Fibroblast of lung (primary cell): ENCODE measurements around the gene FTO. TPM values are rescaled to one million over a fixed set of nuclear protein-coding genes. Genes with fewer than 3 reads are reported as not detected.

Source experiments
- DNase-seq, 2 donors: peaks; one replicate each; pipeline versions ENCODE4 v3.0.0 to v3.0.0-alpha.2; 2010; ENCODE audit warnings: low read depth in 2 of 2
- H2AFZ ChIP-seq: 2 replicates; pipeline ENCODE4 v1.5.1; 2012; ENCODE audit warnings: low read length, control low read depth, inconsistent platforms
- H3K27ac ChIP-seq: 2 replicates; pipeline ENCODE4 v1.5.1; 2011; ENCODE audit warnings: low read length, control low read depth; ENCODE audit not compliant: insufficient read depth
- H3K27me3 ChIP-seq: 2 replicates; pipeline ENCODE4 v1.5.1; 2011; ENCODE audit warnings: mild to moderate bottlenecking, low read length; ENCODE audit not compliant: control insufficient read depth, insufficient read depth
- H3K36me3 ChIP-seq: 2 replicates; pipeline ENCODE4 v1.5.1; 2011; ENCODE audit warnings: low read length; ENCODE audit not compliant: control insufficient read depth, insufficient read depth
- H3K4me1 ChIP-seq: 2 replicates; pipeline ENCODE4 v1.5.1; 2011; ENCODE audit warnings: low read length; ENCODE audit not compliant: control insufficient read depth, insufficient read depth; ENCODE audit errors: extremely low read depth
- H3K4me2 ChIP-seq: 2 replicates; pipeline ENCODE4 v1.5.1; 2011; ENCODE audit warnings: low read length, control low read depth; ENCODE audit not compliant: insufficient read depth; ENCODE audit errors: extremely low read depth
- H3K4me3 ChIP-seq, 4 experiments: fragments of 200-600 bp in 1 of 4; sonication (generic) in 1 of 4; replicated peaks in 1 of 4; 2 replicates each; pipeline ENCODE4 v1.5.1; 2011 to 2016; ENCODE audit warnings: low read length in 4 of 4, low read depth in 3 of 4, mild to moderate bottlenecking in 3 of 4, control low read depth in 2 of 4, inconsistent platforms in 1 of 4, mixed read lengths in 1 of 4; ENCODE audit not compliant: insufficient read depth in 1 of 4; ENCODE audit errors: control extremely low read depth in 1 of 4
- H3K79me2 ChIP-seq: 2 replicates; pipeline ENCODE4 v1.5.1; 2012; ENCODE audit warnings: mild to moderate bottlenecking, low read length, inconsistent platforms; ENCODE audit not compliant: control insufficient read depth, insufficient read depth
- H3K9ac ChIP-seq: 2 replicates; pipeline ENCODE4 v1.5.1; 2011; ENCODE audit warnings: mild to moderate bottlenecking, low read length, control low read depth; ENCODE audit not compliant: insufficient read depth
- H3K9me3 ChIP-seq: 2 replicates; pipeline ENCODE4 v1.5.1; 2012; ENCODE audit warnings: low read depth, low read length; ENCODE audit not compliant: control insufficient read depth, insufficient read depth
- H4K20me1 ChIP-seq: 2 replicates; pipeline ENCODE4 v1.5.1; 2011; ENCODE audit warnings: low read length; ENCODE audit not compliant: control insufficient read depth, insufficient read depth; ENCODE audit errors: extremely low read depth
- EZH2 ChIP-seq: IDR thresholded peaks from 2 replicates; pipeline ENCODE4 v1.5.1; 2012; ENCODE audit warnings: low read length, control low read depth, mild to moderate bottlenecking; ENCODE audit errors: missing control alignments
- polyA plus RNA-seq, 2 donors: library from polyadenylated mRNA; depleted of rRNA in 1 of 2; stranded (reverse) in 1 of 2; unstranded in 1 of 2; fragments of >200 nt; gene quantifications; 2 replicates each; pipeline ENCODE4 v1.2.1, GENCODE V29; 2011 to 2012; ENCODE audit warnings: missing spikeins in 1 of 2
- total RNA-seq: library from RNA; depleted of rRNA; stranded (reverse); fragments of >200 nt; gene quantifications from 2 replicates; pipeline ENCODE4 v1.2.1, GENCODE V29; 2014
- TF ChIP-seq, protein P1 (sequence below), 2 donors: IDR thresholded peaks in 1 of 2; conservative IDR thresholded peaks in 1 of 2; 1 replicate in 1 of 2; 2 replicates in 1 of 2; pipeline ENCODE4 v1.5.1; 2011 to 2012; ENCODE audit warnings: low read length in 2 of 2, control low read depth in 1 of 2, inconsistent platforms in 1 of 2, low read depth in 1 of 2, mild to moderate bottlenecking in 1 of 2

The FTO gene
- total and polyA plus RNA-seq, 2 donors (not counting 1 experiment from before 2014, with no cell fraction given) = 61.1 to 97.6 TPM

DNA sequence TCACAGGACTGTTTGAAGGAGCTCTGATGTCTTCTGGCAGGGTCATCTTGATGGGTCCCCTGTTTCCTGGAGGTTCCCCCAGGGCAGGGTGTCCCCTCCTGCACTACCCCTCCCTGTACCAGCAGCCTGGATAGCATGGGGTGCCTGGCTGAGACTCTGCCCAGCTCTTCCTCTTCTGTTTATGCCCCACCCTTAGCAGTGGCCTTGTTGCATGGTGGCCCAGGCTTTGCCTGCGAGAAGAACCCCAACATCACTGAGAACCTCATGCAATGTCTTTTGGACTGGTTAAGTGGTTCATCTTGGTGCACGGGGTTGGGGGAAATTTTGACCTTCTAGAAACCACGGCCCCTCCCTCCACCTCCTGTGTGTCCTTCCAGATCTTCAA lies 460.8 kb downstream of the FTO start:
- TF ChIP-seq, protein P1, sequence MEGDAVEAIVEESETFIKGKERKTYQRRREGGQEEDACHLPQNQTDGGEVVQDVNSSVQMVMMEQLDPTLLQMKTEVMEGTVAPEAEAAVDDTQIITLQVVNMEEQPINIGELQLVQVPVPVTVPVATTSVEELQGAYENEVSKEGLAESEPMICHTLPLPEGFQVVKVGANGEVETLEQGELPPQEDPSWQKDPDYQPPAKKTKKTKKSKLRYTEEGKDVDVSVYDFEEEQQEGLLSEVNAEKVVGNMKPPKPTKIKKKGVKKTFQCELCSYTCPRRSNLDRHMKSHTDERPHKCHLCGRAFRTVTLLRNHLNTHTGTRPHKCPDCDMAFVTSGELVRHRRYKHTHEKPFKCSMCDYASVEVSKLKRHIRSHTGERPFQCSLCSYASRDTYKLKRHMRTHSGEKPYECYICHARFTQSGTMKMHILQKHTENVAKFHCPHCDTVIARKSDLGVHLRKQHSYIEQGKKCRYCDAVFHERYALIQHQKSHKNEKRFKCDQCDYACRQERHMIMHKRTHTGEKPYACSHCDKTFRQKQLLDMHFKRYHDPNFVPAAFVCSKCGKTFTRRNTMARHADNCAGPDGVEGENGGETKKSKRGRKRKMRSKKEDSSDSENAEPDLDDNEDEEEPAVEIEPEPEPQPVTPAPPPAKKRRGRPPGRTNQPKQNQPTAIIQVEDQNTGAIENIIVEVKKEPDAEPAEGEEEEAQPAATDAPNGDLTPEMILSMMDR (conservative IDR thresholded peaks at IDR 0.05 in 1 of 2, IDR thresholded peaks at IDR 0.05 in 1 of 2; ENCODE audit: low read depth in 1 of 2, low read length in 2 of 2) = no peak
- TF ChIP-seq EZH2 = no peak
- Histone ChIP-seq H3K9me3 (no peaks in the 10 kb centered on the region), H3K4me1 (no peaks in the 10 kb centered on the region), H3K27me3 (no peaks in the 10 kb centered on the region), H3K4me3 (no peak overlapping the region), H3K9ac (no peak overlapping the region), H3K79me2 (no peaks in the 10 kb centered on the region), H3K4me2 (no peak overlapping the region), H3K36me3 (no peaks in the 10 kb centered on the region), H3K27ac (no peak overlapping the region), H2AFZ (no peak overlapping the region), H4K20me1 (no peaks in the 10 kb centered on the region)
- no peak for DNase-seq

DNA sequence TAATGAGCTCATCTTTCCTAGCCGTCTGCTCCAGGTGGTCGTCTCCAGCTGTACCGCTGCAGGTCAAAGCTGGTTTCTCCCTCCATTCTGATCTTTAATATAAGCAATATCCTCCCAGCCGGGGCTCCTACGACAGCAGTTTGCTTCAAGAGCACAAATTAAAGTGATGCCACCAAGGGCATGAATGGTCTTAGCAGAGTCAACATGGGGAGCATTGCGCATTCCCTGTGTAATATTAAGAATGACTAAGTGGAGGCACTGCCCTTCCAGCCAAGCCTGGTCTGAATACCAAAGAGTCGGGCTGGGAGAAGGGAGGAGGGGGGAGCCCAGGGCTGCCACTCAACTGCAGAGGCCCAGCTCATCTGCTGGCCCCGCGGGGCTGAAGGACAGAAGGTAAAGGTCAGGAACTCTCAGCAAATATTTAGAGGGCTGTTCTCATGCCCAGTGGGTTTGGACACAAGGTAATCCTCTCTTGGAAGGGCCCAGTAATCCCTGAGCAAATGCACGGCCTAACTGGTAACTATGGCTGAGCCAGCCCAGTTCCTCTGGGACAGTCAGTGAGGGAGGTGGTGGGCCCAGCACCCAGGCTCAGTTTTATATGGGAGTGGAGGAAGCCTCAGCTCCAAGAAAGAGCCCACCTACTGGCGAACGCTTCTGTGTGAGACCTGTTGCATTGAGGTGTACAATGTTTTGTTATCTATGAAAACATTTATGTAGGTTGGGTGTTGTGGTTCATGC lies 461.4 kb downstream of the FTO start:
- TF ChIP-seq, protein P1 (conservative IDR thresholded peaks at IDR 0.05 in 1 of 2, IDR thresholded peaks at IDR 0.05 in 1 of 2; ENCODE audit: low read depth in 1 of 2, low read length in 2 of 2) = no peak
- TF ChIP-seq EZH2 = no peak
- no peaks in the 10 kb centered on the region for H3K27me3 ChIP-seq
- H3K9ac ChIP-seq = no peak overlapping the region
- H3K4me2 ChIP-seq = no peak overlapping the region
- no peak overlapping the region for H2AFZ ChIP-seq
- H3K36me3 ChIP-seq = no peaks in the 10 kb centered on the region
- DNase-seq = no peak
- H3K4me3 ChIP-seq = no peak overlapping the region
- H3K9me3 ChIP-seq = no peaks in the 10 kb centered on the region
- no peak overlapping the region for H3K27ac ChIP-seq
- H3K79me2 ChIP-seq = no peaks in the 10 kb centered on the region
- no peaks in the 10 kb centered on the region for H4K20me1 ChIP-seq
- H3K4me1 ChIP-seq = no peaks in the 10 kb centered on the region

DNA sequence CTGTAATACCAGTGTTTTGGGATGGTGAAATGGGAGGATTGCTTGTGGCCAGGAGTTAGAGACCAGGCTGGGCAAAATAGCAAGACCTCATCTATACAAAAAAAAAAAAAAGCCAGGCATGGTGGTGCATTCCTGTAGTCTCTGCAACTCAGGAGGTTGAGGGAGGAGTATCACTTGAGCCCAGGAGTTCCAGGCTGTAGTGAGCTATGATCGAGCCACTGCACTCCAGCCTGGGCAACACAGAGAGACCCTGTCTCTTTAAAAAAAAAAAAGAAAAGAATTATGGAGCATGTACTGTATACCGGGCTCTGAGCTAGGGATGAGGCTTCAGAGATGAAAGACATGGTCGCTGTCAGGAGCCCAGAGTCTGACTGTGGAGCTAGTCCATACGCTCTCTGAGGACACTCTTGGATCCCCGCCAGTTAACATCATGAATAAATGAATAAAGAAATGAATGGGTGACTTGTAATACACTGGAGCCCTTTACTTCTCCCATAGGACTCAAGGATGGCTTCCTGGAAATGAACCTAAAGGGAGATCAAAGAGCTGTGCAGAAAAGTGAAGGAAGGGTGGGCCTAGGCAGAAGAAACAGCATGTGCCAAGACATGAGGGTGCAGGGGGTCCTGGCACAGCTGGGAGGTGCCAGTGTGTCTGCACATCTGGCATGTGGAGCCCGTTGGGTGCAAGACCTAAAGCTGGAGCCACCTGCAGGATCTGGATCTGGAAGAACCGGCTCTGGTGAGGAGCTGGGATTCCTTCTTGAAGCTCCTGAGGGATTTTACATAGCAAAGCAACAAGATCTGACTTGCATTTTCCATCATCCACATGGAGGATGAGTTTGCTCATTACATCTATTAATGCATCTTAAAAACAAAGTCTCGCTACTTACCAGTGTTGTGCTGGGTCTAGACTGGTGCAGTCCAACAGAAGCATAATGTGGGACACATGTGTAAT lies 462.2 kb downstream of the FTO start:
- DNase-seq = no peak
- H3K27me3 ChIP-seq = no peaks in the 10 kb centered on the region
- no peak overlapping the region for H2AFZ ChIP-seq
- TF ChIP-seq, protein P1 (conservative IDR thresholded peaks at IDR 0.05 in 1 of 2, IDR thresholded peaks at IDR 0.05 in 1 of 2; ENCODE audit: low read depth in 1 of 2, low read length in 2 of 2) = no peak
- TF ChIP-seq EZH2 = no peak
- H3K9ac ChIP-seq = no peak overlapping the region
- H3K4me3 ChIP-seq = no peak overlapping the region
- no peak overlapping the region for H3K27ac ChIP-seq
- no peaks in the 10 kb centered on the region for H3K79me2 ChIP-seq
- no peaks in the 10 kb centered on the region for H3K36me3 ChIP-seq
- no peaks in the 10 kb centered on the region for H3K9me3 ChIP-seq
- no peak overlapping the region for H3K4me2 ChIP-seq
- no peaks in the 10 kb centered on the region for H4K20me1 ChIP-seq
- no peaks in the 10 kb centered on the region for H3K4me1 ChIP-seq
